GM19324 (cell line): ENCODE measurements around the gene PTPN6.
A peak's percentile ranks its signal among the peaks of the same experiment; 100 is the strongest.

Experiments used
- ATAC-seq: cut with Tn5 transposase; IDR thresholded peaks from one replicate; pipeline ENCODE4 v1.9.1; 2021; ENCODE audit warnings: mild to moderate bottlenecking, moderate library complexity; ENCODE audit not compliant: unreplicated experiment, low FRiP score

Gene PTPN6

DNA sequence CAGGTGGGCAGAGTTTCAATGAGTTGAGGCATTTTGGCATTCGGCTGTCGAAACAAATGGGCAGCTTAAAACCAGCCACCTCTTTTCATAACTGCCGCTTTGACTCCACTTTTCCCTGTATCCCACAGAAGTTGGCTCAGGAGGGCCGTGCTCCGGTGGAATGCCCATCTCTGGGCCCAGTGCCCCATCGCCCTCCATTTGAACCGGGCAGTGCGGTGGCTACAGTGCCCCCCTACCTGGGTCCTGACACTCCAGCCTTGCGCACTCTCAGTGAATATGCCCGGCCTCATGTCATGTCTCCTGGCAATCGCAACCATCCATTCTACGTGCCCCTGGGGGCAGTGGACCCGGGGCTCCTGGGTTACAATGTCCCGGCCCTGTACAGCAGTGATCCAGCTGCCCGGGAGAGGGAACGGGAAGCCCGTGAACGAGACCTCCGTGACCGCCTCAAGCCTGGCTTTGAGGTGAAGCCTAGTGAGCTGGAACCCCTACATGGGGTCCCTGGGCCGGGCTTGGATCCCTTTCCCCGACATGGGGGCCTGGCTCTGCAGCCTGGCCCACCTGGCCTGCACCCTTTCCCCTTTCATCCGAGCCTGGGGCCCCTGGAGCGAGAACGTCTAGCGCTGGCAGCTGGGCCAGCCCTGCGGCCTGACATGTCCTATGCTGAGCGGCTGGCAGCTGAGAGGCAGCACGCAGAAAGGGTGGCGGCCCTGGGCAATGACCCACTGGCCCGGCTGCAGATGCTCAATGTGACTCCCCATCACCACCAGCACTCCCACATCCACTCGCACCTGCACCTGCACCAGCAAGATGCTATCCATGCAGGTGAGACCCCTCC lies 12.6 kb upstream of the PTPN6 start:
- ATAC-seq, result no peak

DNA sequence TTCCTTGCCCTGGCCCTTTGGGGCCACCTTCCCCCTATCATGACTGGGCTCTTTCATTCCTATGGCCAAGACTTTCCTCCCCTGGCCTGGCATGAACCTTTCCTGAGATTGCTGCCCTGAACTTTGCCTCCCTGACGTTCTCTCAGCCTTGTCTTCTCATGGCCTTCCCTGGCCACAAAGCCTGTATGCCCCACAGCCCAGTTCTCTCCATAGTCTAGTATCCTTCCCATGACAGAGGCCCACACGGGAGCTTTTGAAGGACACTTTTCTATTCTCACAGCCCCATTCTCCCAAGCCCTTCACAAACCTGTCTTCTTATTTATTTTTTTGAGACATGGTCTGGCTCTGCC lies 12.0 kb upstream of the PTPN6 start:
- no peak for ATAC-seq

DNA sequence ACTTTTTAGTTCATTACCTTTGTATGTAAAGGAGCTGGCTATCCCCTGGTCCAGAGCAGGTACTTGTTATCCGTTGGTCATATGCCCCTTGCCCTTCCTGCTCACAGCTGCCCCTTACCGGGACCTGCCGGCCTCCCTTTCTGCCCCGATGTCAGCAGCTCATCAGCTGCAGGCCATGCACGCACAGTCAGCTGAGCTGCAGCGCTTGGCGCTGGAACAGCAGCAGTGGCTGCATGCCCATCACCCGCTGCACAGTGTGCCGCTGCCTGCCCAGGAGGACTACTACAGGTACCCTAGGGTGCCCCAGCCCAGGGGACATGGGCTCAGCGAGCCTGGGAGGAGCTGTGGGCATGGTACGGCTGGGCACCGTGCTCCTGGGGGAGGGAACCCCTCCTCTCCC lies 9.9 kb upstream of the PTPN6 start:
- ATAC-seq, result no peak

DNA sequence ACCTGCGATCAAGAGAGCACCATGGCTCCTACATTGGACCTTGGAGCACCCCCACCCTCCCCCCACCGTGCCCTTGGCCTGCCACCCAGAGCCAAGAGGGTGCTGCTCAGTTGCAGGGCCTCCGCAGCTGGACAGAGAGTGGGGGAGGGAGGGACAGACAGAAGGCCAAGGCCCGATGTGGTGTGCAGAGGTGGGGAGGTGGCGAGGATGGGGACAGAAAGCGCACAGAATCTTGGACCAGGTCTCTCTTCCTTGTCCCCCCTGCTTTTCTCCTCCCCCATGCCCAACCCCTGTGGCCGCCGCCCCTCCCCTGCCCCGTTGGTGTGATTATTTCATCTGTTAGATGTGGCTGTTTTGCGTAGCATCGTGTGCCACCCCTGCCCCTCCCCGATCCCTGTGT lies 9.4 kb upstream of the PTPN6 start:
- ATAC-seq, result no peak

DNA sequence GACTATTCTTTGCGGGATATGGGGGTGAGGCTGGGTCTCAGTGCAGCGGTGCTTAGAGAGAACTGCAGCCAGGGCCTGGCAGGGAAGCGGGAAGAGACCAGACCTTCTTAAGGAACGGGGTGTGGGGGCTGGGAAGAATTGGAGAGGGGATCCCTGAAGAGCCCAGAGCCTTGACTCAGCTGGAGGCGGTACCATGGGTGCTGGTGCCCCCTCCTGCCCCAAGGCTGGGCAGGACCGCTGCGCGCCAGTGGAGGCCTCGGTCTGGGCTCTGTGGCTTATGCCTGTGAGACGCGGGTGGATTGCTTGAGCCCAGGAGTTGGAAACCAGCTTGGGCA lies 8.9 kb upstream of the PTPN6 start:
- no peak for ATAC-seq

DNA sequence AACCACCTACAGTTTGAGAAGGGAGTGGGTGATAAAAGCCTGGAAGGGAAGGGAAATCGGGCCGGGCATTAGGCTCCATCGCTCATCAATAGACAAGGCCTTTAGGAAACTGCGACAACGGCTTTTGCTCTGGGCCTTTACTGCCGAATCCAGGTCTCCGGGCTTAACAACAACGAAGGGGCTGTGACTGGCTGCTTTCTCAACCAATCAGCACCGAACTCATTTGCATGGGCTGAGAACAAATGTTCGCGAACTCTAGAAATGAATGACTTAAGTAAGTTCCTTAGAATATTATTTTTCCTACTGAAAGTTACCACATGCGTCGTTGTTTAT lies 7.8 kb upstream of the PTPN6 start:
- peak; percentile 16 for ATAC-seq

DNA sequence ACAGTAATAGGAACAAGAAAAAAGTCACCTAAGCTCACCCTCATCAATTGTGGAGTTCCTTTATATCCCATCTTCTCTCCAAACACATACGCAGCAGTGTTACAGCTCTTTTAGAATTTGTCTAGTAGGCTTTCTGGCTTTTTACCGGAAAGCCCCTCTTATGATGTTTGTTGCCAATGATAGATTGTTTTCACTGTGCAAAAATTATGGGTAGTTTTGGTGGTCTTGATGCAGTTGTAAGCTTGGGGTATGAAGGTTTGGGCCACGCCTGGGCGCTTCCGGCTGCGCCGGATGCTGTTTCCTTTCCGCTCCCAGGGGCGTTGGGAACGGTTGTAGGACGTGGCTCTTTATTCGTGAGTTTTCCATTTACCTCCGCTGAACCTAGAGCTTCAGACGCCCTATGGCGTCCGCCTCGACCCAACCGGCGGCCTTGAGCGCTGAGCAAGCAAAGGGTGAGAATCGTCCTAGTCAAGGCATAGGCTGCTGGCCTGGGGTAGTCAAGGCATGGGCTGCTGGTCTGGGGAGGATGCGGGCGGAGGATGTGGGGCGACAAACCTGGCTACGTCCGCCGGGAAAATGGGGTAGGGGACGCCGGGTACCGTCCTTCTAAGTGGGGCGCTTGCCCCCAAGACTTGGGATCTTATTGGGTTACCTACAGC lies 7.3 kb upstream of the PTPN6 start, which contains the start of the genes C12orf57 and RNU7-1:
TSS of gene C12orf57 (plus strand) at position 301 of the 659 bp plus-strand sequence. CDS start at position 401, 100 bp downstream.
TSS of gene RNU7-1 (plus strand) at position 95 of the 659 bp plus-strand sequence.
- peak; percentile 34 for ATAC-seq

DNA sequence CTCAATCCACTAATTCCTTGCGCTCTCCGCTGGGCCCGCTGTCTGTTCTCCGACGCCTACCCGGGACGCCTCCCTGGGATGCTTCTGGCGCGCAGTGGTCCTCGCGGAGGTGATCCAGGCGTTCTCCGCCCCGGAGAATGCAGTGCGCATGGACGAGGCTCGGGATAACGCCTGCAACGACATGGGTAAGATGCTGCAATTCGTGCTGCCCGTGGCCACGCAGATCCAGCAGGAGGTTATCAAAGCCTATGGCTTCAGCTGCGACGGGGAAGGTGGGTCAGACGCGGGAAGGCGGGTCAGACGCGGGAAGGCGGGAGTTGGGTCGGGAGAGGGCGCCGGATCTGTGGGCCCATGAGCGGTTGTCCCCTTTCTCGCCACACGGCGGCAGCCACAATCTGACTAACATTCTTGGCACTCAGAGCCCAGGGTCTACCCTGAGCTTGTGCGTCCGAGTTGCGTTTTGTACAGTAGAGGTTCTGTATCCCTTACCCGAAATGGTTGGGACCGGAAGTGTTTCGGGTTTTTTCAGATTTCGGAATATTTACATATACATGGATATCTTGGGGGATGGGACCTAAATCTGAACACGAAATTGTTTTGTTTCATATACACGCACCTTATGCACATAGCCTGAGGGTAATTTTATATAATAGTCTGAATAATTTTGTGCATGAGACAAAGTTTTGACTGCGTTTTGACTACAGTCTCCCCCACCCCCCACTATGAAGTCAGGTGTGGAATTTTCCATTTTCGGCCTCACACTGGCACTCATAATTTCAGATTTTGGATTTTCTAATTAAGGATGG lies 6.6 kb upstream of the PTPN6 start:
- peak; percentile 34 for ATAC-seq

DNA sequence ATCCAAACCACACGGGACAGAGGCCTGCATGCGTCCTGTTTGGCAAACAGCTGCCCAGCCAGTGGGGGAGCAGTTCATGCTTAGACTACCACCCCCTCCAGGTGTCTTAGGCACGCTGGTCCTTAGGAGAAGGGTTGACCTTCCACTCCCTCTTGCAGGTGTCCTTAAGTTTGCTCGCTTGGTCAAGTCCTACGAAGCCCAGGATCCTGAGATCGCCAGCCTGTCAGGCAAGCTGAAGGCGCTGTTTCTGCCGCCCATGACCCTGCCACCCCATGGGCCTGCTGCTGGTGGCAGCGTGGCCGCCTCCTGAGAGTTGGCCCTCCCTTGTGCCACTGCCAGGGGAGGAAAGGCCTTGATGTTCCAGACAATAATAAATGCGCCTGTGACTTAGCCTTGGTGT lies 5.5 kb upstream of the PTPN6 start:
- ATAC-seq, result no peak

DNA sequence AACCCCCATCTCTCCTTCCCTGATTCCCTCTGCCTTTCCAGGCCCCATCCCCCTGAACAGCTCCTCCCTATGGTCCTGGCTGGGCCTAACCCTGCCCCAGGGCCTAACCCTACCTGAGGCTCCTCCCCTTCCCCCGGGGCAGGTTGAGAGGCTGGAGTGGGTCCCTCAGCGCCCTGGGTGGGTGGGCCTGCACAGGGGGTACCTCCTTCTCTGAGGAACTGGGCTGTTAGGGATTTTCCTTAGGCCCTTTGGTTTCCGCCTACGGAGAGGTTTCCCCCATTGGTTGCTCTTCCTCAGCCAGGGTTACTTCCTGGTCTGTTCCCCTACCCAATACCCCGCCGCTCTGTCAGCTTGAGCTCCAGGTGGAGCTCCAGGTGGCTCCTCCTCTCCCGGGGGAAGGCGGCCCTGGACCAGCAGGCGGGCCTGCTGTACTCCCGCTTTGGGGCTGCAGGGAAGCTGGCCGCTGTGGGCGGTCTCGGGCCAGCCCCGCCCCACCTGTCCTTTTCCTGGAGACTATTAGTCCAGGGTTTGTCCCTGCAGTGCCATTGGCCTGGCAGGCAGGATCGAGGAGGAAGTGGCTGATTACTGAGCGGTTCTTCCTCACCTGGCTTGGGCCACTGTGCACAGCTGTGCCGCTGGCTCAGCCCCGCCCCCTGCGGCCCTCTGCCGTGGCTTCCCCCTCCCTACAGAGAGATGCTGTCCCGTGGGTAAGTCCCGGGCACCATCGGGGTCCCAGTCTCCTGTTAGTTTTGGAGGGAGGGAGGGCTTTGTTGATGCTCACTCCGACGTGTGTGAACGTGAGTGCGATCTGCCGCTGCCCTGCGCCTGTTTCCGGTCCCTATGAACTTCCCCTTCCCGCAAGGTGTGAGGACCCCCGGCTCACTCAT lies 4.9 kb upstream of the PTPN6 start:
- no peak for ATAC-seq

DNA sequence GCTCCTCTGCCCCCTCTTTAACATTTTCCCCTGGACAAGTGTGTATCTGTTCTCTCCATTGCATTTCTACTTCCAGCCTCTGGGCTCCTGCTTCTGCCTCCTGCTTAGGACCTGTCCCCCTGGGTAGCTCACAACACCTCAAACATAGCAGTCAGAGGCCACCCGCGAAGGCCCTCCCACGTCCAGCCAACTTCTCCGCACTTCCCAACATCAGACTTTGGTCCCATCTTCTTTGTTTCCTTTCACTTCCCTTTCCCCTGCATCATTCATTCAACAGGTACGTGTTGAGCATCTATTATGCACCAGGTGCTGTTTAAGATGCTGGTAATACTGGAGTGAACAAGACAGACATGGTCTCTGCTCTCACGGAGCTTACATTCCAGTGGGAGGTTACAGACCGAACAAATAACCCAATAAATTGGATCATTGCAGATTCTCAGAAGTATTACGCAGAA lies 4.2 kb upstream of the PTPN6 start:
- no peak for ATAC-seq

DNA sequence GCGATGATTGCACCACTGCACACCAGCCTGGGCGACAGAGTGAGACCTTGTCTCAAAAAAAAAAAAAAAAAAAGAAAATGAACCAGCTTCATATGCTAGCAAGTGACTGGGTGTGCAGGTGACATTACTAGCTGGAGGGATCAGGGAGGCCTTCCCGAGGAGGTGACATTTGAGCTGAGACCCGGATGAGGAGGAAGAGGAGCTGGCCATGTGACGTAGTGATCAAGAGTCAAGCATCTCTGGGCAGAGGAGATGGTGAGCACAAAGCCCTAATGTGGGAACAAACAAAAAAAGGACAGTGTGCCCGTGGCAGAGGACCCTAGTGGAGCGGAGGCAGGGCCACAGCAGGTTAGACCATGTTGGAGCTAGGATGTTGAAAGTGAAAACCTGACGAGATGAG lies 3.5 kb upstream of the PTPN6 start:
- no peak for ATAC-seq

DNA sequence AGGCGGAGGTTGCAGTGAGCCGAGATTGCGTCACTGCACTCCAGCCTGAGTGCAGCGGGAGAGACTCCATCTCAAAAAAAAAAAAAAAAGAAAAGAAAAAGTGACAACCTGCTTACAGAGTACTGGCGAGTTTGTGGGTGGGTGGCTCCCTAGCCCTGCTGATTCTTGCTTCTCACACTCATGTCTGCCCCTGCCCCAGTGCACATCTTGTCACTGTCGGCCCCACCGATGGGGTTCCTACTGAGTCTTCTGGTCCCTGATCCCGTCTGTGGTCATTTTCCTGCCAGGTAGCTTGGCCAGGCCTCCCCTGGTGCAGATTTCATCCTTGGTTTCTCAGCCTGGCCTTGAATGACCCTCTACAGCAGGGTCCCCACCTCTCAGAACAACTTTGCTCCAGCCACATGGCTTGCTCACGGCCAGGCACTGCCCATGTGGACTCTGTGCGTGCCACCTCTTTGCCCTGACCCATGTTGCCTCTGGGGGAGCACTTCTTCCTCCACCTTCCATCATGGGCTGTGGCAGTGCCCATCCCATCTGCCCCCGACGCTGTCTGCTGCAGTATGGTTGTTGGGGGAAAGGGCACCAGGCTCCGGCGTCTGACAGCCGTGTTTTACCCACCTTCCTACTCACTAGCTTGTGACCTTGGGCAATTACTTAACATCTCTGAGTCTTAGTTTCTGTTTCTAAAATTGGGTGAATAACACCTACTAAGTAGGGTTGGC lies 2.1 kb upstream of the PTPN6 start:
- ATAC-seq, result no peak

DNA sequence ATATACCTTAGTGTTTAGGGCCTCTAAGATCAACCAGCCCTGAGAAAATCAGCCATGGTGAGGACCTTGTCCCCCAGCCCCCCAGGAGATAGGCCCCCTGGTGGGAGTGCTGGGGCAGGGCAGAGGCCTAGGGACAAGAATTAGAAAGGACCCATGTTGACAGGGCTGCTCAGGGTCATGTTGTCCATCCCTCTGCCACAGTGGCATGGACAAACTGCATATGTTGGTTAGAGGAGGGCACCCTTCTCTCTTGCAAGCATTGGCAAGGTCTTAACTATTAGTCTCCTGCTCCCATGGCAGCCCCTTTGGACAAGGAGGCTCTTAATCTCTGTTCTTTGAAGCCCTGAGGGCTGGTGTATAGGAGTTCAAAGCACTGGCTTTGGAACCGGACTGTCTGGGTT lies 755 bp upstream of the PTPN6 start:
- ATAC-seq, result no peak

DNA sequence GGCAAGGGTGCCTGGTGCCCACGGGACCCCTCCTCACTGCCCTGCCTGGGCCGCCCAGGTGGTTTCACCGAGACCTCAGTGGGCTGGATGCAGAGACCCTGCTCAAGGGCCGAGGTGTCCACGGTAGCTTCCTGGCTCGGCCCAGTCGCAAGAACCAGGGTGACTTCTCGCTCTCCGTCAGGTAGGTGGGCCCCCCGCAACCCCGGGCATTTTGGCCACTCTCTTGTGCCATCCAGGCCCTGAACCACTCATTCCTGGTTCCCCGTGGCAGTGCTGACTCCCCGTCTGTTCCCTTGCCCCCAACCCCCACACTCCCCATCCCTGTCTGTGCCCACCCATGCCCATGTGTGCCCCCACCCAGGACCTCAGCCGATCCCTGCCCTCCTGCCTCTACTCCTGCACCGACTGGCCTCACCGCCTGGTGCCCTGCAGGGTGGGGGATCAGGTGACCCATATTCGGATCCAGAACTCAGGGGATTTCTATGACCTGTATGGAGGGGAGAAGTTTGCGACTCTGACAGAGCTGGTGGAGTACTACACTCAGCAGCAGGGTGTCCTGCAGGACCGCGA lies 480 bp downstream of the PTPN6 start:
- ATAC-seq, result no peak

DNA sequence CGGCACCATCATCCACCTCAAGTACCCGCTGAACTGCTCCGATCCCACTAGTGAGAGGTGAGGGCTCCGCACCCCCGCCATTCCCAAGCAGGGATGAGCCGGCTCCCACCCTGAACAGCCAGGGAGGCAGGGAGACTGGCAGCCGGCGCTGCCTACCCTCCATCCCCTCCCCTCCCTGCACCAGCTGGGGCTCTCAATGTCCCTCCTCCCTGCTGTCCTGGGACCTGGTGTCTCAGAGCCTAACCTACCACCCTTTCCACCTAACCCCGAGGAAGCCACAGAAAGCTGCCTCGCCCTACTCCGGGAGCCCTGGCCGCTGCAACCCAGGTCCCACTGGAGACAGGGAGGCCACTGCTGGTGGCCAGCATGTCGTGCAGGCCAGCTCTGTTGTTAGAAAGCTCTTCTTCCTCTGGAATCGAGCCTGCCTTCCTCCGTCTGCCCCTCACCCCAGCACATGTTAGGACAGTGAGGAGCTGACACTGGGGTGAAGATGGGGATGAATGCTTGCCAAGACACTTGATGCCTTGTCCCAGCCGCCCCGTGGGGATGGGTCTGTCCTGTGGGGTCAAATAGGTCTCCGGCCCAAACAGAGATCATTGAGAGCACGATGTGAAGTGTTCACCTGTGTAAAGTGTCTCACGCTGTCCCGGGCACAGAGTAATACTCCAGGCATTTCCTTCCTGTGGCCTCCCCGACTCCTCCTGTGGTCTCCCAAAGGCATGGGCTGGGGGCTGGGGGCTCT lies 1.1 kb downstream of the PTPN6 start:
- no peak for ATAC-seq

DNA sequence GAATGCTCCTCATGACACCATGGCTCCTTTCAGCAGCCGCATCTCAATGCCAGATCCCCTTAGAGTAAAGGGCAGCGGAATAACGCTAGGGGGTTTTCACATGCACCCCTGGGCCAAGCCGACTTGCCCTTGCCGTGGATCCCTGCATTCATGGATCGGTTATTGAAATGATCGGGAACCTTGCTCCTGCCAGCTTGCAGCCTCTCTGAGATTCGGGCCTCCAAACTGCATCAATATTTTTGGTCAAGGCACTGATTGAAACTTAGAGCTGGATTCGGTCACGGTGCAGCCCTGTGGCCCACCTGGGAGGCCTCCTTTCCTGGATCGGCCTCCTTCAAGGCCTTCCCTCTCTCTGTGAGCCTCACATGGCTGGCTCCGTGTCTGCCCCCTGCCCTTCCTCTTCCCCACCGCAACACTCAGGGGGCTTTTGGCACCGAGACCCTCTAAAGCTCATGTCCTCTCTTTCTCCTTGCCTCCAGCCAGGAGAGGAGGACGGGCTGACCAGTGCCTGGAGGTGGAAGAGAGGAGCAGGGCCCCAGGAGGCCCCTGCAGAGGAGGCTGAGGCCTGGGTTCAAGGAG lies 1.8 kb downstream of the PTPN6 start:
- no peak for ATAC-seq
